ENCODE data around the gene HAUS7.

The HAUS7 gene

DNA sequence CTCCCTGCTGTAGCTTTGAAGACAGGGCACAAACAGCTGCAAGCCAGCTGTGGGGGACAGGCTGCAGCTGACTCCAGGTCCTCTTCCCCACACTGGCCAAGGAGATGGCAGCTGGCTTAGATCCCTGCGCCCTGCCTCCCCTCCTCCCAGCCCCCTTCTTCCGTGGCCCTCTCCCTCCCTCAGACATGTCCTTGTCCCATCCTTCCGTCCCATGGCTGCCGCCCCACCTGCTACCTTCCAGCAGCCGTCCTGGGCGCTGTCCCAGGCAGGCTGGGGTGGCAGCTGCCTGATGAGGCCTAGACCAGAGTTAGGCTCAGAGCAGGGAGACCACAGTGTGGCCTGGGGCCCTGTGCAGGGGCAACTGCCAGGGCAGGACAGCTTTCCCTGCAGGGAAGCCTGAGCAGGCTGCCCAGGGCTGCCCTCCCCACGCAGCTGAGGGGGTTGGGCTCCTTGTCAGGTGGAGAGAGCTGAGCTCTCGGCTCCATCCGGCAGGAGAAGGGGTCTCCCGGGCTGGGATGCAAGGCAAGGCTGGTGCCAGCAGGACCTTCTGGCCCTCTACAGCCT lies 21.1 kb upstream of the HAUS7 start:
- TF ChIP-seq, protein P1, sequence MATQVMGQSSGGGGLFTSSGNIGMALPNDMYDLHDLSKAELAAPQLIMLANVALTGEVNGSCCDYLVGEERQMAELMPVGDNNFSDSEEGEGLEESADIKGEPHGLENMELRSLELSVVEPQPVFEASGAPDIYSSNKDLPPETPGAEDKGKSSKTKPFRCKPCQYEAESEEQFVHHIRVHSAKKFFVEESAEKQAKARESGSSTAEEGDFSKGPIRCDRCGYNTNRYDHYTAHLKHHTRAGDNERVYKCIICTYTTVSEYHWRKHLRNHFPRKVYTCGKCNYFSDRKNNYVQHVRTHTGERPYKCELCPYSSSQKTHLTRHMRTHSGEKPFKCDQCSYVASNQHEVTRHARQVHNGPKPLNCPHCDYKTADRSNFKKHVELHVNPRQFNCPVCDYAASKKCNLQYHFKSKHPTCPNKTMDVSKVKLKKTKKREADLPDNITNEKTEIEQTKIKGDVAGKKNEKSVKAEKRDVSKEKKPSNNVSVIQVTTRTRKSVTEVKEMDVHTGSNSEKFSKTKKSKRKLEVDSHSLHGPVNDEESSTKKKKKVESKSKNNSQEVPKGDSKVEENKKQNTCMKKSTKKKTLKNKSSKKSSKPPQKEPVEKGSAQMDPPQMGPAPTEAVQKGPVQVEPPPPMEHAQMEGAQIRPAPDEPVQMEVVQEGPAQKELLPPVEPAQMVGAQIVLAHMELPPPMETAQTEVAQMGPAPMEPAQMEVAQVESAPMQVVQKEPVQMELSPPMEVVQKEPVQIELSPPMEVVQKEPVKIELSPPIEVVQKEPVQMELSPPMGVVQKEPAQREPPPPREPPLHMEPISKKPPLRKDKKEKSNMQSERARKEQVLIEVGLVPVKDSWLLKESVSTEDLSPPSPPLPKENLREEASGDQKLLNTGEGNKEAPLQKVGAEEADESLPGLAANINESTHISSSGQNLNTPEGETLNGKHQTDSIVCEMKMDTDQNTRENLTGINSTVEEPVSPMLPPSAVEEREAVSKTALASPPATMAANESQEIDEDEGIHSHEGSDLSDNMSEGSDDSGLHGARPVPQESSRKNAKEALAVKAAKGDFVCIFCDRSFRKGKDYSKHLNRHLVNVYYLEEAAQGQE (IDR thresholded peaks at IDR 0.05; ENCODE audit: insufficient replicate concordance, low read depth) = no peak
- no peak for TF ChIP-seq GABPA (IDR thresholded peaks at IDR 0.05; ENCODE audit: low read depth)
- no peak for TF ChIP-seq CTCF (IDR thresholded peaks at IDR 0.05; ENCODE audit: insufficient read depth, low read length)
- no peak for TF ChIP-seq SPI1 (IDR thresholded peaks at IDR 0.05; ENCODE audit: borderline replicate concordance, low read depth)
- no peak for TF ChIP-seq POLR2AphosphoS5 (IDR thresholded peaks at IDR 0.05; ENCODE audit: low read depth)
- no peak overlapping the region for H3K4me3 ChIP-seq (replicated peaks; ENCODE audit: insufficient read depth, low read length)
- no peak for DNase-seq (ENCODE audit: low read depth in 1 of 2, low spot score in 1 of 2)
- no peak overlapping the region for H3K27ac ChIP-seq (replicated peaks)
- H3K27me3 ChIP-seq (ENCODE audit: insufficient read depth, poor library complexity, severe bottlenecking) = no peaks in the 10 kb centered on the region

GRCh38 chrX:153490217-153490930 lies 20.0 kb upstream of the HAUS7 start:
- Histone ChIP-seq H3K4me3 (replicated peaks; ENCODE audit: insufficient read depth, low read length) (no peak overlapping the region), H3K27ac (replicated peaks) (no peak overlapping the region), H3K27me3 (ENCODE audit: insufficient read depth, poor library complexity, severe bottlenecking) (no peaks in the 10 kb centered on the region)
- TF ChIP-seq GABPA (IDR thresholded peaks at IDR 0.05; ENCODE audit: low read depth) = no peak
- TF ChIP-seq SPI1 (IDR thresholded peaks at IDR 0.05; ENCODE audit: borderline replicate concordance, low read depth) = no peak
- TF ChIP-seq POLR2AphosphoS5 (IDR thresholded peaks at IDR 0.05; ENCODE audit: low read depth) = no peak
- TF ChIP-seq, protein P1 (IDR thresholded peaks at IDR 0.05; ENCODE audit: insufficient replicate concordance, low read depth) = no peak
- DNase-seq (ENCODE audit: low read depth in 1 of 2, low spot score in 1 of 2) = no peak

DNA sequence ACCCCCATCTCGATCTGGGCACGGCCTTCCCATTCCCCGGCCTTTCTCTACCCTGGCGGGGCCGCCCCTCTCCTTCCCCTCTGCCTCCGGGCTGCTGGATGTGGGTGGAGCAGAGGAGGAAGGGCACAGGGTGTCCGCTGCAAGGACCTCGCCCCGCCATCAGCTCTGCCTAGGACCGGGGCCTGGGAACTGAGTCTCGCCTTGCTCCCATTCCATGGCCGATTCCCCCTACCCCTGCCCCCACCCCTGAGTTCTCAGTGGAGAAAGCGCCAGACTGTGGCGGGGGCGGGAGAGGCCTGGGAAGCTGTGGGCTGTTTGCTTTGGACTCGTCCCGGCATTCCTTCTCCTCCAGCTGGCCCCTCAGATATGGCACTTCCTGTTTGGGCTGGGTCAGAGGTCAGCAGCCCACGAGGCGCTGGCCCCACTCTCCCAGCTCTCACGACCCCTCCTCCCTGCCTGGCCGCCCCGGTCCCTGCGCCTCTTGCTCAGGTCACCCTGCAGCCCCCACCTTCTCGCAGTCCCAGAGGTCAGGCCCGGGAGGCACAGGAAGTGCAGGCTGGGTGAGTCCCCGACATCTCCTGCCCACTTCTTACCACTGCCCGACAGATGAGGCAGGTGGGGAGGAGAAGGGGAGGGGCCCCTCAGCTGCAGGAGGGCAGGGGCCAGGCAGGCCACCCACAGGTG lies 18.0 kb upstream of the HAUS7 start:
- no peak for DNase-seq (ENCODE audit: low read depth in 1 of 2, low spot score in 1 of 2)
- Histone ChIP-seq H3K4me3 (replicated peaks; ENCODE audit: insufficient read depth, low read length) (no peak overlapping the region), H3K27ac (replicated peaks) (no peak overlapping the region), H3K27me3 (ENCODE audit: insufficient read depth, poor library complexity, severe bottlenecking) (no peaks in the 10 kb centered on the region)
- TF ChIP-seq GABPA (IDR thresholded peaks at IDR 0.05; ENCODE audit: low read depth) (no peak), POLR2AphosphoS5 (IDR thresholded peaks at IDR 0.05; ENCODE audit: low read depth) (no peak), CTCF (IDR thresholded peaks at IDR 0.05; ENCODE audit: insufficient read depth, low read length) (no peak), SPI1 (IDR thresholded peaks at IDR 0.05; ENCODE audit: borderline replicate concordance, low read depth) (no peak)
- TF ChIP-seq, protein P1 (IDR thresholded peaks at IDR 0.05; ENCODE audit: insufficient replicate concordance, low read depth) = no peak

All from HL-60 (cell line).